Measurements from ENCODE around the gene S100A14.

The S100A14 gene

GRCh38 chr1:153610334-153610733, 5.8 kb downstream of the S100A14 start:
- Histone ChIP-seq H2BK120ac (ENCODE audit: low read depth, low read length) (no peak overlapping the region), H3K36me3 (ENCODE audit: control insufficient read depth, insufficient read depth, low read length) (no peaks in the 10 kb centered on the region), H3K23ac (ENCODE audit: low read length) (no peak overlapping the region), H3K27ac (ENCODE audit: low read depth, low read length) (no peak overlapping the region), H2BK15ac (replicated peaks; ENCODE audit: low read depth) (no peak overlapping the region), H2BK5ac (ENCODE audit: low read length) (no peak overlapping the region), H3K27me3 (ENCODE audit: insufficient read depth, low read length, poor library complexity) (no peaks in the 10 kb centered on the region), H3K79me2 (ENCODE audit: control insufficient read depth, insufficient read depth, low read length) (no peaks in the 10 kb centered on the region), H3K4me3 (ENCODE audit: low read length) (no peak overlapping the region), H4K5ac (ENCODE audit: low read length) (no peak overlapping the region), H3K4me1 (ENCODE audit: control insufficient read depth, low read depth, low read length) (peaks cover 7% of the 10 kb centered on the region), H3K4ac (ENCODE audit: low read depth, low read length) (no peak overlapping the region), H3K79me1 (ENCODE audit: low read length) (no peaks in the 10 kb centered on the region), H4K8ac (ENCODE audit: low read depth, low read length) (no peak overlapping the region), H3K18ac (ENCODE audit: low read length) (no peak overlapping the region), H3K9ac (ENCODE audit: low read length) (no peak overlapping the region), H3K4me2 (ENCODE audit: low read length) (no peak overlapping the region), H3K56ac (ENCODE audit: low read length) (no peak overlapping the region), H2AK5ac (ENCODE audit: low read length) (peak overlapping the region; percentile 40)
- no peak for DNase-seq
- no CpG with 5 or more reads among the region's 4 CpGs for WGBS (ENCODE audit: extremely low coverage, insufficient coverage, low lambda C conversion rate)

GRCh38 chr1:153609585-153609907, 6.6 kb downstream of the S100A14 start:
- no peaks in the 10 kb centered on the region for H3K36me3 ChIP-seq (ENCODE audit: control insufficient read depth, insufficient read depth, low read length)
- H2BK5ac ChIP-seq (ENCODE audit: low read length), result no peak overlapping the region
- no peak overlapping the region for H2BK15ac ChIP-seq (replicated peaks; ENCODE audit: low read depth)
- no peak overlapping the region for H3K27ac ChIP-seq (ENCODE audit: low read depth, low read length)
- H3K23ac ChIP-seq (ENCODE audit: low read length), result no peak overlapping the region
- no peaks in the 10 kb centered on the region for H3K79me1 ChIP-seq (ENCODE audit: low read length)
- H3K56ac ChIP-seq (ENCODE audit: low read length), result no peak overlapping the region
- H4K5ac ChIP-seq (ENCODE audit: low read length), result no peak overlapping the region
- H3K18ac ChIP-seq (ENCODE audit: low read length), result no peak overlapping the region
- H3K9ac ChIP-seq (ENCODE audit: low read length), result no peak overlapping the region
- no peak overlapping the region for H3K4me3 ChIP-seq (ENCODE audit: low read length)
- WGBS (ENCODE audit: extremely low coverage, insufficient coverage, low lambda C conversion rate), result no CpG with 5 or more reads among the region's 6 CpGs
- H4K8ac ChIP-seq (ENCODE audit: low read depth, low read length), result no peak overlapping the region
- H3K27me3 ChIP-seq (ENCODE audit: insufficient read depth, low read length, poor library complexity), result no peaks in the 10 kb centered on the region
- H2AK5ac ChIP-seq (ENCODE audit: low read length), result no peak overlapping the region
- no peak overlapping the region for H3K4ac ChIP-seq (ENCODE audit: low read depth, low read length)
- DNase-seq, result no peak
- no peak overlapping the region for H2BK120ac ChIP-seq (ENCODE audit: low read depth, low read length)
- no peaks in the 10 kb centered on the region for H3K79me2 ChIP-seq (ENCODE audit: control insufficient read depth, insufficient read depth, low read length)
- peaks cover 7% of the 10 kb centered on the region for H3K4me1 ChIP-seq (ENCODE audit: control insufficient read depth, low read depth, low read length)
- H3K4me2 ChIP-seq (ENCODE audit: low read length), result no peak overlapping the region

GRCh38 chr1:153608742-153609584, 7.2 kb downstream of the S100A14 start:
- peak; percentile 83 for DNase-seq
- Histone ChIP-seq H3K4me3 (ENCODE audit: low read length) (no peak overlapping the region), H3K23ac (ENCODE audit: low read length) (no peak overlapping the region), H2BK120ac (ENCODE audit: low read depth, low read length) (no peak overlapping the region), H3K36me3 (ENCODE audit: control insufficient read depth, insufficient read depth, low read length) (no peaks in the 10 kb centered on the region), H3K4me2 (ENCODE audit: low read length) (no peak overlapping the region), H4K8ac (ENCODE audit: low read depth, low read length) (no peak overlapping the region), H3K4me1 (ENCODE audit: control insufficient read depth, low read depth, low read length) (peaks cover 7% of the 10 kb centered on the region), H3K79me2 (ENCODE audit: control insufficient read depth, insufficient read depth, low read length) (no peaks in the 10 kb centered on the region), H3K79me1 (ENCODE audit: low read length) (no peaks in the 10 kb centered on the region), H2BK15ac (replicated peaks; ENCODE audit: low read depth) (no peak overlapping the region), H3K27me3 (ENCODE audit: insufficient read depth, low read length, poor library complexity) (no peaks in the 10 kb centered on the region), H3K27ac (ENCODE audit: low read depth, low read length) (no peak overlapping the region), H2BK5ac (ENCODE audit: low read length) (no peak overlapping the region), H3K4ac (ENCODE audit: low read depth, low read length) (no peak overlapping the region), H3K56ac (ENCODE audit: low read length) (peak overlapping the region; percentile 62), H3K18ac (ENCODE audit: low read length) (no peak overlapping the region), H2AK5ac (ENCODE audit: low read length) (no peak overlapping the region), H4K5ac (ENCODE audit: low read length) (no peak overlapping the region), H3K9ac (ENCODE audit: low read length) (peak overlapping the region; percentile 15)
- WGBS (ENCODE audit: extremely low coverage, insufficient coverage, low lambda C conversion rate), result no CpG with 5 or more reads among the region's 19 CpGs

- no peaks in the 10 kb centered on the region for H3K79me2 ChIP-seq (ENCODE audit: control insufficient read depth, insufficient read depth, low read length)
- no peak overlapping the region for H3K4me2 ChIP-seq (ENCODE audit: low read length)
- H3K4me1 ChIP-seq (ENCODE audit: control insufficient read depth, low read depth, low read length), result peaks cover 4% of the 10 kb centered on the region
- DNase-seq, result no peak
- H2AK5ac ChIP-seq (ENCODE audit: low read length), result no peak overlapping the region
- H3K23ac ChIP-seq (ENCODE audit: low read length), result no peak overlapping the region
- no peaks in the 10 kb centered on the region for H3K36me3 ChIP-seq (ENCODE audit: control insufficient read depth, insufficient read depth, low read length)
- no peak overlapping the region for H3K4ac ChIP-seq (ENCODE audit: low read depth, low read length)
- H4K5ac ChIP-seq (ENCODE audit: low read length), result no peak overlapping the region
- H2BK15ac ChIP-seq (replicated peaks; ENCODE audit: low read depth), result no peak overlapping the region
- H3K56ac ChIP-seq (ENCODE audit: low read length), result no peak overlapping the region
- H3K4me3 ChIP-seq (ENCODE audit: low read length), result no peak overlapping the region
- no peak overlapping the region for H3K9ac ChIP-seq (ENCODE audit: low read length)
- no peak overlapping the region for H2BK5ac ChIP-seq (ENCODE audit: low read length)
- no peaks in the 10 kb centered on the region for H3K79me1 ChIP-seq (ENCODE audit: low read length)
- no peak overlapping the region for H3K18ac ChIP-seq (ENCODE audit: low read length)
- H3K27me3 ChIP-seq (ENCODE audit: insufficient read depth, low read length, poor library complexity), result no peaks in the 10 kb centered on the region
- H4K8ac ChIP-seq (ENCODE audit: low read depth, low read length), result no peak overlapping the region
- H3K27ac ChIP-seq (ENCODE audit: low read depth, low read length), result no peak overlapping the region
- H2BK120ac ChIP-seq (ENCODE audit: low read depth, low read length), result no peak overlapping the region
- no CpG with 5 or more reads among the region's 7 CpGs for WGBS (ENCODE audit: extremely low coverage, insufficient coverage, low lambda C conversion rate)
Observed at GRCh38 chr1:153608089-153608682, 7.9 kb downstream of the S100A14 start.

GRCh38 chr1:153607381-153607780, 8.7 kb downstream of the S100A14 start:
- Histone ChIP-seq H3K23ac (ENCODE audit: low read length) (no peak overlapping the region), H2AK5ac (ENCODE audit: low read length) (no peak overlapping the region), H3K4me1 (ENCODE audit: control insufficient read depth, low read depth, low read length) (peaks cover 4% of the 10 kb centered on the region), H4K8ac (ENCODE audit: low read depth, low read length) (no peak overlapping the region), H3K56ac (ENCODE audit: low read length) (no peak overlapping the region), H3K4ac (ENCODE audit: low read depth, low read length) (no peak overlapping the region), H4K5ac (ENCODE audit: low read length) (no peak overlapping the region), H3K9ac (ENCODE audit: low read length) (no peak overlapping the region), H2BK120ac (ENCODE audit: low read depth, low read length) (no peak overlapping the region), H3K27me3 (ENCODE audit: insufficient read depth, low read length, poor library complexity) (no peaks in the 10 kb centered on the region), H3K18ac (ENCODE audit: low read length) (no peak overlapping the region), H2BK15ac (replicated peaks; ENCODE audit: low read depth) (no peak overlapping the region), H3K79me1 (ENCODE audit: low read length) (no peaks in the 10 kb centered on the region), H3K4me2 (ENCODE audit: low read length) (no peak overlapping the region), H2BK5ac (ENCODE audit: low read length) (no peak overlapping the region), H3K79me2 (ENCODE audit: control insufficient read depth, insufficient read depth, low read length) (no peaks in the 10 kb centered on the region), H3K4me3 (ENCODE audit: low read length) (no peak overlapping the region), H3K27ac (ENCODE audit: low read depth, low read length) (no peak overlapping the region), H3K36me3 (ENCODE audit: control insufficient read depth, insufficient read depth, low read length) (no peaks in the 10 kb centered on the region)
- DNase-seq, result no peak
- WGBS (ENCODE audit: extremely low coverage, insufficient coverage, low lambda C conversion rate), result no CpG with 5 or more reads among the region's 8 CpGs
